Astrocyte (in vitro differentiated cells and primary cell): Measurements from ENCODE around the gene SYTL1. TPM values are rescaled to one million over a fixed set of nuclear protein-coding genes. Genes with fewer than 3 reads are reported as not detected.

ENCODE experiments used
- DNase-seq: peaks from one replicate; pipeline ENCODE4 v3.0.0-alpha.2; 2010; ENCODE audit warnings: low read depth
- FAIRE-seq: peaks from 2 replicates; lab custom pipeline; 2011; peaks lifted over from hg19 to GRCh38; lab: Jason Lieb, UNC
- H2AFZ ChIP-seq: 2 replicates; pipeline ENCODE4 v1.6.0; 2012; ENCODE audit warnings: low read depth, low read length, inconsistent platforms
- H3K27ac ChIP-seq: 2 replicates; pipeline ENCODE4 v1.5.1; 2011; ENCODE audit warnings: low read depth, low read length, inconsistent platforms
- H3K27me3 ChIP-seq: 2 replicates; pipeline ENCODE4 v1.6.0; 2011; ENCODE audit warnings: low read length, inconsistent platforms; ENCODE audit not compliant: insufficient read depth
- H3K36me3 ChIP-seq: 2 replicates; pipeline ENCODE4 v1.5.1; 2011; ENCODE audit warnings: low read length, inconsistent platforms; ENCODE audit not compliant: insufficient read depth
- H3K4me1 ChIP-seq: 2 replicates; pipeline ENCODE4 v1.5.1; 2011; ENCODE audit warnings: low read length, inconsistent platforms; ENCODE audit not compliant: insufficient read depth
- H3K4me2 ChIP-seq: 2 replicates; pipeline ENCODE4 v1.6.0; 2012; ENCODE audit warnings: low read length, inconsistent platforms
- H3K4me3 ChIP-seq: 2 replicates; pipeline ENCODE4 v1.5.1; 2011; ENCODE audit warnings: low read depth, mild to moderate bottlenecking, low read length, inconsistent platforms; ENCODE audit not compliant: insufficient read depth
- H3K79me2 ChIP-seq: 2 replicates; pipeline ENCODE4 v1.6.0; 2012; ENCODE audit warnings: mild to moderate bottlenecking, low read length, inconsistent platforms; ENCODE audit not compliant: insufficient read depth
- H3K9ac ChIP-seq: 2 replicates; pipeline ENCODE4 v1.6.0; 2012; ENCODE audit warnings: mild to moderate bottlenecking, low read length, inconsistent platforms
- H3K9me3 ChIP-seq: 2 replicates; pipeline ENCODE4 v1.5.1; 2012; ENCODE audit warnings: low read depth, mild to moderate bottlenecking, low read length, inconsistent platforms; ENCODE audit not compliant: insufficient read depth
- H4K20me1 ChIP-seq: 2 replicates; pipeline ENCODE4 v1.6.0; 2012; ENCODE audit warnings: low read length, inconsistent platforms; ENCODE audit not compliant: insufficient read depth
- H3K27ac Mint-ChIP-seq: one replicate; pipeline ENCODE4 v1.8.0; 2021; ENCODE audit warnings: mild to moderate bottlenecking, mixed read lengths; ENCODE audit not compliant: unreplicated experiment
- H3K27me3 Mint-ChIP-seq: one replicate; pipeline ENCODE4 v1.8.0; 2021; ENCODE audit warnings: low read depth, mixed read lengths; ENCODE audit not compliant: unreplicated experiment
- H3K36me3 Mint-ChIP-seq: one replicate; pipeline ENCODE4 v1.8.0; 2021; ENCODE audit warnings: low read depth, mixed read lengths; ENCODE audit not compliant: unreplicated experiment
- H3K4me1 Mint-ChIP-seq: one replicate; pipeline ENCODE4 v1.8.0; 2021; ENCODE audit warnings: low read depth, mixed read lengths; ENCODE audit not compliant: unreplicated experiment
- H3K4me3 Mint-ChIP-seq: one replicate; pipeline ENCODE4 v1.8.0; 2021; ENCODE audit warnings: mild to moderate bottlenecking, moderate library complexity, mixed read lengths; ENCODE audit not compliant: unreplicated experiment
- H3K9me3 Mint-ChIP-seq: one replicate; pipeline ENCODE4 v1.8.0; 2021; ENCODE audit warnings: mild to moderate bottlenecking, mixed read lengths; ENCODE audit not compliant: unreplicated experiment
- CTCF ChIP-seq: IDR thresholded peaks from 2 replicates; pipeline ENCODE4 v1.5.1; 2011; ENCODE audit warnings: low read depth, mild to moderate bottlenecking, inconsistent platforms, low read length, moderate library complexity; ENCODE audit not compliant: insufficient read depth
- EZH2 ChIP-seq: IDR thresholded peaks from 2 replicates; pipeline ENCODE4 v1.6.1; 2012; ENCODE audit warnings: mild to moderate bottlenecking, low read length, inconsistent platforms; ENCODE audit not compliant: insufficient read depth
- total RNA-seq: library from RNA; stranded (reverse); gene quantifications from 2 replicates; pipeline ENCODE4 v1.2.1, GENCODE V29; 2021

Gene SYTL1
- total RNA-seq, 1 donor from 2014 or later: 10.7 TPM

- Histone ChIP-seq H2AFZ (no peak overlapping the region), H3K4me3 (no peak overlapping the region), H4K20me1 (no peaks in the 10 kb centered on the region), H3K4me2 (no peak overlapping the region), H3K36me3 (no peaks in the 10 kb centered on the region), H3K27me3 (peaks cover 5% of the 10 kb centered on the region), H3K9ac (no peak overlapping the region), H3K4me1 (peaks cover 25% of the 10 kb centered on the region), H3K9me3 (no peaks in the 10 kb centered on the region), H3K79me2 (no peaks in the 10 kb centered on the region), H3K27ac (no peak overlapping the region)
- H3K4me1 Mint-ChIP-seq: peaks cover 20% of the 10 kb centered on the region
- H3K36me3 Mint-ChIP-seq: peaks cover 6% of the 10 kb centered on the region
- DNase-seq: no peak
- FAIRE-seq: no peak
- no peaks in the 10 kb centered on the region for H3K9me3 Mint-ChIP-seq
- H3K4me3 Mint-ChIP-seq: no peak overlapping the region
- TF ChIP-seq EZH2: no peak
- no peak for TF ChIP-seq CTCF
- no peak overlapping the region for H3K27ac Mint-ChIP-seq
- peaks cover 5% of the 10 kb centered on the region for H3K27me3 Mint-ChIP-seq
These were observed 4.5 kb downstream of the SYTL1 start for GRCh38 chr1:27346357-27346756.

DNA sequence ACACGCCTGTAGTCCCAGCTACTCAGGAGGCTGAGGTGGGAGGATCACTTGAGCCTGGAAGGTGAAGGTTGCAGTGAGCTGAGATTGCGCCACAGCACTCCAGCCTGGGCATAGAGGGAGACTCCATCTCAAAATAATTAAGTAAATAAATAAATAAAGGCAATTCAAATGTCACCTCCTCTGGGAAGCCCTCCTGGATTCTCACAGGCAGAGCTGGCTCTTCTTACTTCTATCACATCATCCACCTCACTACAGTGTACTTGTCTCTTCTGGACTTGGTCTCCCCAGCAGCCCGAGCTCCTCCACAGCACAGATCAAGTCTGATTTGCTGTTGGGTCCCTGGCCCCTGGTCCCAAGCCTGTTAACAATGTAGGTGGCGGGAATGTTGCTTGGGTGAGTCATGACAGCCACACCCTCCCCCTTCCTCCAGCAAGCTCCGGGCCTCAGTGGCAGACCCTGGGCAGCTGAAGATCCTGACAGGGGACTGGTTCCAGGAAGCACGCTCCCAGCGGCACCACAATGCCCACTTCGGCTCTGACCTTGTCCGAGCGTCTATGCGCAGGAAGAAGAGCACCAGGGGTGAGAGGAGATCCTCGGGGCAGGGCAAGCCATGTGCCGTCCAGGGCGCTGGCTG is 5.3 kb downstream of the SYTL1 start:
- no peak for TF ChIP-seq CTCF
- no peak for TF ChIP-seq EZH2

More for the DNA sequence above, 5.3 kb downstream of the SYTL1 start:
- Mint-ChIP-seq H3K4me3 (no peak overlapping the region), H3K27ac (peak overlapping the region; percentile 66), H3K9me3 (no peaks in the 10 kb centered on the region), H3K4me1 (peaks cover 17% of the 10 kb centered on the region), H3K27me3 (peaks cover 5% of the 10 kb centered on the region), H3K36me3 (peaks cover 6% of the 10 kb centered on the region)
- H2AFZ ChIP-seq: no peak overlapping the region
- peak; percentile 10 for DNase-seq
- H3K79me2 ChIP-seq: no peaks in the 10 kb centered on the region
- H3K27ac ChIP-seq: no peak overlapping the region
- H4K20me1 ChIP-seq: no peaks in the 10 kb centered on the region
- peak overlapping the region; percentile 7 for H3K4me2 ChIP-seq
- peaks cover 18% of the 10 kb centered on the region for H3K4me1 ChIP-seq
- H3K4me3 ChIP-seq: no peak overlapping the region
- FAIRE-seq: no peak
- H3K36me3 ChIP-seq: no peaks in the 10 kb centered on the region
- H3K9me3 ChIP-seq: no peaks in the 10 kb centered on the region
- H3K9ac ChIP-seq: no peak overlapping the region
- peaks cover 5% of the 10 kb centered on the region for H3K27me3 ChIP-seq
